KMS-11 (cell line): ENCODE results near the gene CSAG3.
"Not testable (repeated sequence)": the region's sequence is repeated elsewhere in the genome, so short reads cannot be mapped to it uniquely, and the experiment has no call there.

Source experiments
- H2AFZ ChIP-seq: fragments of 200-600 bp; sonication (generic); 2 replicates; pipeline ENCODE4 v1.6.1; 2016; ENCODE audit warnings: antibody characterized with exemption, mixed run types, low read depth
- H3K27ac ChIP-seq: fragments of 200-600 bp; sonication (generic); 2 replicates; pipeline ENCODE4 v1.6.1; 2016; ENCODE audit warnings: mild to moderate bottlenecking, mixed run types
- H3K27me3 ChIP-seq: fragments of 200-600 bp; sonication (generic); 2 replicates; pipeline ENCODE4 v1.6.1; 2017; ENCODE audit warnings: mild to moderate bottlenecking, low read depth, mixed run types, moderate library complexity; ENCODE audit not compliant: insufficient read depth
- H3K36me3 ChIP-seq: fragments of 200-600 bp; sonication (generic); 2 replicates; pipeline ENCODE4 v1.6.1; 2017; ENCODE audit warnings: mild to moderate bottlenecking, mixed run types; ENCODE audit not compliant: insufficient read depth
- H3K4me1 ChIP-seq: fragments of 200-600 bp; sonication (generic); 2 replicates; pipeline ENCODE4 v1.6.1; 2016; ENCODE audit warnings: mild to moderate bottlenecking, low read depth, mixed run types; ENCODE audit not compliant: poor library complexity, severe bottlenecking
- H3K4me2 ChIP-seq: fragments of 200-600 bp; sonication (generic); 2 replicates; pipeline ENCODE4 v1.7.0; 2016; ENCODE audit warnings: mild to moderate bottlenecking, mixed run types
- H3K4me3 ChIP-seq: fragments of 200-600 bp; sonication (generic); IDR thresholded peaks from 2 replicates; pipeline ENCODE4 v1.6.1; 2017; ENCODE audit warnings: low read depth, low read length, mixed read lengths; ENCODE audit not compliant: insufficient read depth
- H3K79me2 ChIP-seq: fragments of 200-600 bp; sonication (generic); 2 replicates; pipeline ENCODE4 v1.6.1; 2016; ENCODE audit warnings: low read depth, mixed run types; ENCODE audit not compliant: insufficient read depth
- H3K9ac ChIP-seq: fragments of 200-600 bp; sonication (generic); 2 replicates; pipeline ENCODE4 v1.6.1; 2016; ENCODE audit warnings: mild to moderate bottlenecking, mixed run types
- H4K20me1 ChIP-seq: fragments of 200-600 bp; sonication (generic); 2 replicates; pipeline ENCODE4 v1.6.1; 2016; ENCODE audit warnings: mild to moderate bottlenecking, mixed run types; ENCODE audit not compliant: insufficient read depth
- TF ChIP-seq, protein P1 (sequence below): fragments of 200-600 bp; sonication (generic); conservative IDR thresholded peaks from 2 replicates; pipeline ENCODE4 v1.6.1; 2017; ENCODE audit warnings: low read depth, mild to moderate bottlenecking, antibody characterized with exemption, low read length, moderate library complexity, mixed read lengths

The CSAG3 gene

DNA sequence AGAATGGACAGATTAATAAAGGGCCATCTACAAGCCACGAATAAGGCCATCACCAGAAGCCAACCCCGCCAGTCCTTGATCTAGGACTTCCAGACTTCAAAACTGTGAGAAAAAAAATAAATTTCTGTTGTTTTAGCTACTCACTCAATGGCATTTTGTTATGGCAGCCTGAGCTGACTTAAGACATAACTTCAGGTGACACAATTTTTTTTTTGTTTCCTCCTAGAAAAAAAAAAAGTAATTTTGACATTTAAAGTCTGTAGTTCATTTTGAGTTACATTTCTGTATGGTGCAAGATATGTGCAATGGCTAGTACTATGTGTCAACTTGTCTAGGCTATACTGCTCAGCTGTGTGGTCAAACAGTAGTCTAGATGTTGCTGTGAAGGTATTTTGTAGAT lies at the start of gene CSAG3:
TSS of gene CSAG3 (plus strand) at position 301 of the 400 bp plus-strand sequence.
- H3K27ac ChIP-seq, H3K27me3 ChIP-seq, H3K36me3 ChIP-seq, H2AFZ ChIP-seq, H3K79me2 ChIP-seq, H3K4me3 ChIP-seq, H3K4me2 ChIP-seq, H3K9ac ChIP-seq, H4K20me1 ChIP-seq, H3K4me1 ChIP-seq: not testable (repeated sequence)

DNA sequence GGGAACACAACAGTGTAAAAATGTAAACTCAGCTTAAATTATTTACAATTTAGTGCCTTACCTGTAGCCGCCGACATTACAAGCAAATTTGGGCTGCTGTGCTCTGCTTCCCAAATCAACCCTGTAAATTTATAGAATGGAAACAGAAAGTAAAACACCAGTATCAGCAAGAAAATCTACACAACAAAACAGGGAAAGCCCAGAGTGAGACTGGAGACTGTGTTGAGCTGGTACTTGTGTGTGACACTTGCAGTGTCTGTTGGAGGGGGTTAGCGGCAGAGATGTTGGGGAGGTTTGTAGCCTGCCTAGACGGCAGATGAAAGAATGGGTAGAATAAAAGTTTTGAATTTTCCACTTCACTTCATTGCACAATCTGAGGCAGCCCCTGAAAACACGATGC lies 45.8 kb upstream of the CSAG3 start:
- not testable (repeated sequence) for H3K4me2 ChIP-seq, H3K79me2 ChIP-seq, H4K20me1 ChIP-seq, H2AFZ ChIP-seq, H3K36me3 ChIP-seq, H3K27me3 ChIP-seq, H3K27ac ChIP-seq, H3K9ac ChIP-seq, H3K4me3 ChIP-seq, H3K4me1 ChIP-seq

DNA sequence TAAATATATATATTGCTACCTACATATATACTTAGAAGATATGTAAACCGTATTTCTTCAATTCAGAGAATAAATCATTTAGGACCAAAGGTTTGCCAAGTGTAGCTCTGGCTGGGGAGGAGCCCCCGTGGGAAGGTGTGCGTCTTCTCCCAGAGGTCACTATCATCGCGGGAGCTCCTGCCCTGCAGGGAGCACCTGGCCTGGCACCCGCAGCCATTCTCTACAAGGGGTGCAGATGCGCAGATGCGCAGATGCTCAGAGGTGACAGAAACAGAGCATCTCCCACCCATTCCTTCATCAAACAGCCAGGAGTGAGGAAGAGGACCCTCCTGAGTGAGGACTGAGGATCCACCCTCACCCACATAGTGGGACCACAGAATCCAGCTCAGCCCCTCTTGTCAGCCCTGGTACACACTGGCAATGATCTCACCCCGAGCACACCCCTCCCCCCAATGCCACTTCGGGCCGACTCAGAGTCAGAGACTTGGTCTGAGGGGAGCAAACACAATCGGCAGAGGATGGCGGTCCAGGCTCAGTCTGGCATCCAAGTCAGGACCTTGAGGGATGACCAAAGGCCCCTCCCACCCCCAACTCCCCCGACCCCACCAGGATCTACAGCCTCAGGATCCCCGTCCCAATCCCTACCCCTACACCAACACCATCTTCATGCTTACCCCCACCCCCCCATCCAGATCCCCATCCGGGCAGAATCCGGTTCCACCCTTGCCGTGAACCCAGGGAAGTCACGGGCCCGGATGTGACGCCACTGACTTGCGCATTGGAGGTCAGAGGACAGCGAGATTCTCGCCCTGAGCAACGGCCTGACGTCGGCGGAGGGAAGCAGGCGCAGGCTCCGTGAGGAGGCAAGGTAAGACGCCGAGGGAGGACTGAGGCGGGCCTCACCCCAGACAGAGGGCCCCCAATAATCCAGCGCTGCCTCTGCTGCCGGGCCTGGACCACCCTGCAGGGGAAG lies 44.9 kb upstream of the CSAG3 start, which contains the start of gene MAGEA2B:
TSS of gene MAGEA2B (plus strand) at position 814 of the 973 bp plus-strand sequence. CDS start 2,479 bp downstream, outside the sequence.
- H3K4me3 ChIP-seq, H2AFZ ChIP-seq, H3K27me3 ChIP-seq, H3K27ac ChIP-seq, H3K36me3 ChIP-seq, H4K20me1 ChIP-seq, H3K4me1 ChIP-seq, H3K79me2 ChIP-seq, H3K4me2 ChIP-seq, H3K9ac ChIP-seq: not testable (repeated sequence)

DNA sequence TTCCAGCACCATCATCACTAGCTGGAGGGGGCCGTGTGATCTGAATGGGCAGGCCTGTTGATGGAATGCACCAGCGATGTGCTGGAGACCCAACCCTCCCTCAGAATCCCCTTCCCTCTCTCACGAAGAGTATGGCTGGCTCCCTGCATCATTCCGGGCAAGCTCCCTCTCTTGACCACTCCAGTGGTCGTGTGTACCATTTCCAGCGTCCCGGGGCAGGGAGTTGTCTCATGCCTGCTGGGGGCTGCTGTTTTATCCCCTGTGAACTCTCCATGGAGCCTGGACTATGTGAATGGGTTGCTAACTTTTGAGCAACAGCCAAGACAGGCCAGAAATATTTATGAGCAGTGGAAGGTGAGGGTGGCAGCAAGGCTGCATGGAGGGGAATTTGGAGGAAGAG lies 33.6 kb upstream of the CSAG3 start:
- H4K20me1 ChIP-seq: no peaks in the 10 kb centered on the region
- H3K4me3 ChIP-seq: no peak overlapping the region
- H3K4me2 ChIP-seq: no peak overlapping the region
- no peak overlapping the region for H3K27ac ChIP-seq
- H3K9ac ChIP-seq: no peak overlapping the region
- no peaks in the 10 kb centered on the region for H3K36me3 ChIP-seq
- no peaks in the 10 kb centered on the region for H3K27me3 ChIP-seq
- no peaks in the 10 kb centered on the region for H3K79me2 ChIP-seq
- TF ChIP-seq, protein P1, sequence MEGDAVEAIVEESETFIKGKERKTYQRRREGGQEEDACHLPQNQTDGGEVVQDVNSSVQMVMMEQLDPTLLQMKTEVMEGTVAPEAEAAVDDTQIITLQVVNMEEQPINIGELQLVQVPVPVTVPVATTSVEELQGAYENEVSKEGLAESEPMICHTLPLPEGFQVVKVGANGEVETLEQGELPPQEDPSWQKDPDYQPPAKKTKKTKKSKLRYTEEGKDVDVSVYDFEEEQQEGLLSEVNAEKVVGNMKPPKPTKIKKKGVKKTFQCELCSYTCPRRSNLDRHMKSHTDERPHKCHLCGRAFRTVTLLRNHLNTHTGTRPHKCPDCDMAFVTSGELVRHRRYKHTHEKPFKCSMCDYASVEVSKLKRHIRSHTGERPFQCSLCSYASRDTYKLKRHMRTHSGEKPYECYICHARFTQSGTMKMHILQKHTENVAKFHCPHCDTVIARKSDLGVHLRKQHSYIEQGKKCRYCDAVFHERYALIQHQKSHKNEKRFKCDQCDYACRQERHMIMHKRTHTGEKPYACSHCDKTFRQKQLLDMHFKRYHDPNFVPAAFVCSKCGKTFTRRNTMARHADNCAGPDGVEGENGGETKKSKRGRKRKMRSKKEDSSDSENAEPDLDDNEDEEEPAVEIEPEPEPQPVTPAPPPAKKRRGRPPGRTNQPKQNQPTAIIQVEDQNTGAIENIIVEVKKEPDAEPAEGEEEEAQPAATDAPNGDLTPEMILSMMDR: no peak
- H3K4me1 ChIP-seq: no peaks in the 10 kb centered on the region
- H2AFZ ChIP-seq: no peak overlapping the region

DNA sequence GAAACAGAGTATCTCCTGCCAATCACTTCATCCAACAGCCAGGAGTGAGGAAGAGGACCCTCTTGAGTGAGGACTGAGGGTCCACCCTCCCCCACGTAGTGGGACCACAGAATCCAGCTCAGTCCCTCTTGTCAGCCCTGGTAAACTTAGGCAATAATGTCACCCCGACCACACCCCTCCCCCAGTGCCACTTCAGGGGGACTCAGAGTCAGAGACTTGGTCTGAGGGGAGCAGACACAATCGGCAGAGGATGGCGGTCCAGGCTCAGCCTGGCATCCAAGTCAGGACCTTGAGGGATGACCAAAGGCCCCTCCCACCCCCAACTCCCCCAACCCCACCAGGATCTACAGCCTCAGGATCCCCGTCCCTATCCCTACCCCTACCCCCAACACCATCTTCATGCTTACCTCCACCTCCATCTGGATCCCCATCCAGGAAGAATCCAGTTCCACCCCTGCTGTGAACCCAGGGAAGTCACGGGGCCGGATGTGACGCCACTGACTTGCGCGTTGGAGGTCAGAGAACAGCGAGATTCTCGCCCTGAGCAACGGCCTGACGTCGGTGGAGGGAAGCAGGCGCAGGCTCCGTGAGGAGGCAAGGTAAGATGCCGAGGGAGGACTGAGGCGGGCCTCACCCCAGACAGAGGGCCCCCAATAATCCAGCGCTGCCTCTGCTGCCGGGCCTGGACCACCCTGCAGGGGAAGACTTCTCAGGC lies 25.6 kb upstream of the CSAG3 start, which contains the start of the genes CSAG1 and MAGEA12:
TSS of gene CSAG1 (minus strand) at position 461 of the 715 bp plus-strand sequence. CDS start 1,261 bp downstream, outside the sequence.
TSS of gene MAGEA12 (plus strand) at position 497 of the 715 bp plus-strand sequence. CDS start 2,405 bp downstream, outside the sequence.
- H3K79me2 ChIP-seq: no peaks in the 10 kb centered on the region
- H3K27ac ChIP-seq: no peak within 1 kb of the TSS
- H3K4me2 ChIP-seq: no peak within 1 kb of the TSS
- no peaks in the 10 kb centered on the region for H3K27me3 ChIP-seq
- no peaks in the 10 kb centered on the region for H3K36me3 ChIP-seq
- no peak within 1 kb of the TSS for H2AFZ ChIP-seq
- no peaks in the 10 kb centered on the region for H3K4me1 ChIP-seq
- H4K20me1 ChIP-seq: no peaks in the 10 kb centered on the region
- H3K4me3 ChIP-seq: no peak within 1 kb of the TSS
- TF ChIP-seq, protein P1: no peak
- no peak within 1 kb of the TSS for H3K9ac ChIP-seq

DNA sequence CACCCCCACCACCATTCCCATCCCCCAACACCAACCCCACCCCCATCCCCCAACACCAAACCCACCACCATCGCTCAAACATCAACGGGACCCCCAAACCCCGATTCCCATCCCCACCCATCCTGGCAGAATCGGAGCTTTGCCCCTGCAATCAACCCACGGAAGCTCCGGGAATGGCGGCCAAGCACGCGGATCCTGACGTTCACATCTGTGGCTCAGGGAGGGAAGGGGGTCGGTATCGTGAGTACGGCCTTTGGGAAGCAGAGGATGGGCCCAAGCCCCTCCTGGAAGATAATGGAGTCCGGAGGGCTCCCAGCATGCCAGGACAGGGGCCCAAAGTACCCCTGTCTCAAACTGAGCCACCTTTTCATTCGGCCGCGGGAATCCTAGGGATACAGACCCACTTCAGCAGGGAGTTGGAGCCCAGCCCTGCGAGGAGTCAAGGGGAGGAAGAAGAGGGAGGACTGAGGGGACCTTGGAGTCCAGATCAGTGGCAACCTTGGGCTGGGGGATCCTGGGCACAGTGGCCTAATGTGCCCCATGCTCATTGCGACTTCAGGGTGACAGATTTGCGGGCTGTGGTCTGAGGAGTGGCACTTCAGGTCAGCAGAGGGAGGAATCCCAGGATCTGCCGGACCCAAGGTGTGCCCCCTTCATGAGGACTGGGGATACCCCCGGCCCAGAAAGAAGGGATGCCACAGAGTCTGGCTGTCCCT lies 24.7 kb upstream of the CSAG3 start:
- not testable (repeated sequence) for H3K4me2 ChIP-seq, H3K9ac ChIP-seq, H2AFZ ChIP-seq, H4K20me1 ChIP-seq, H3K27me3 ChIP-seq, H3K4me3 ChIP-seq, H3K4me1 ChIP-seq, H3K27ac ChIP-seq, H3K79me2 ChIP-seq, H3K36me3 ChIP-seq
